Measurements from ENCODE around the gene TBC1D2.

GRCh38 chr9:98159790-98160189 is 95.7 kb downstream of the TBC1D2 start:
- TF ChIP-seq, protein P1, sequence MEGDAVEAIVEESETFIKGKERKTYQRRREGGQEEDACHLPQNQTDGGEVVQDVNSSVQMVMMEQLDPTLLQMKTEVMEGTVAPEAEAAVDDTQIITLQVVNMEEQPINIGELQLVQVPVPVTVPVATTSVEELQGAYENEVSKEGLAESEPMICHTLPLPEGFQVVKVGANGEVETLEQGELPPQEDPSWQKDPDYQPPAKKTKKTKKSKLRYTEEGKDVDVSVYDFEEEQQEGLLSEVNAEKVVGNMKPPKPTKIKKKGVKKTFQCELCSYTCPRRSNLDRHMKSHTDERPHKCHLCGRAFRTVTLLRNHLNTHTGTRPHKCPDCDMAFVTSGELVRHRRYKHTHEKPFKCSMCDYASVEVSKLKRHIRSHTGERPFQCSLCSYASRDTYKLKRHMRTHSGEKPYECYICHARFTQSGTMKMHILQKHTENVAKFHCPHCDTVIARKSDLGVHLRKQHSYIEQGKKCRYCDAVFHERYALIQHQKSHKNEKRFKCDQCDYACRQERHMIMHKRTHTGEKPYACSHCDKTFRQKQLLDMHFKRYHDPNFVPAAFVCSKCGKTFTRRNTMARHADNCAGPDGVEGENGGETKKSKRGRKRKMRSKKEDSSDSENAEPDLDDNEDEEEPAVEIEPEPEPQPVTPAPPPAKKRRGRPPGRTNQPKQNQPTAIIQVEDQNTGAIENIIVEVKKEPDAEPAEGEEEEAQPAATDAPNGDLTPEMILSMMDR (IDR thresholded peaks at IDR 0.05): no peak
- TF ChIP-seq POLR2A (IDR thresholded peaks at IDR 0.05): no peak

All from body of pancreas (tissue), 4 donors.